Measurements from ENCODE around the gene MEAK7. TPM values are rescaled to one million over a fixed set of nuclear protein-coding genes. Genes with fewer than 3 reads are reported as not detected.

Gene MEAK7
- total RNA-seq, 3 donors from 2014 or later: 18.4 to 23.9 (median 22.2) TPM

DNA sequence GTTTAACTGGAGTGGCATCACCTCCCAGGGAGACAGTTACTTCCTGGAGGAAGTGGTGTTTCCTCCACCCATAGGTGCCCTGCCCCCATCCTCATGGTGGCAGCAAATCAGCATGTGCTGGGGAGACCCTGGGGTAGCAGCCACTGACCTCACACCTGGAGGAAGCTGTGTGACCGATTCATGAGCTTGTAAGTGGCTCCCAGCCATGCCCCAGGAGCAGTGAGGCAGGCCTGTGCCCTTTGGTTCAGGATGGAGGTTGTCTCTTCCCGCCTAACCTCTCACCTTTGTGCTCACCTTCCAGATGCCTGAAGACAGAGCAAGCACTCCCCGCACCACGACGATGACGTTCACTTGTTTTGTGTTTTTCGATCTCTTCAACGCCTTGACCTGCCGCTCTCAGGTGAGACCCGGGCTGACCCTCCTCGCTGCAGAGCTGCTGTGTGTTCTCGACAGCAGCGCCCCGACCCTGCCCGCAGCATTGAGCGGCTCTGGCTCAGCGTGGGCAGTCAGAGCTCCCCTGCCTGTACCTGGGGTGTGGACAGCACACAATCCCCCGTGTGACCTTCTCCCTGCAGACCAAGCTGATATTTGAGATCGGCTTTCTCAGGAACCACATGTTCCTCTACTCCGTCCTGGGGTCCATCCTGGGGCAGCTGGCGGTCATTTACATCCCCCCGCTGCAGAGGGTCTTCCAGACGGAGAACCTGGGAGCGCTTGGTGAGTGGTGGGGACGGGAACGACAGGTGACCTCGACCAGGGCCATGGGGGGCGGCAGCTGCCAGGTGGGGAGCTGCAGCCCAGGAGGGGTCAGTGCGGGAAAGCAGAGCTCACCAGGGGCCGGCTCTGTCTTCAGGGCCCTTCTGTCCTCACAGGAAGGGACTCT is 42.8 kb downstream of the MEAK7 start:
- H3K4me1 ChIP-seq (ENCODE audit: low read depth): no peaks in the 10 kb centered on the region
- peak; percentile 44 for ATAC-seq
- H3K9me3 ChIP-seq: peaks cover 2% of the 10 kb centered on the region
- no peak for TF ChIP-seq CTCF (IDR thresholded peaks at IDR 0.05)
- no peaks in the 10 kb centered on the region for H3K36me3 ChIP-seq (ENCODE audit: low read depth)
- H3K4me3 ChIP-seq: no peak overlapping the region
- intact Hi-C loops (cut with DNase I, micrococcal nuclease): no loop called here
- DNase-seq: peak in 2 of 3 donors; percentile 20 to 28

DNA sequence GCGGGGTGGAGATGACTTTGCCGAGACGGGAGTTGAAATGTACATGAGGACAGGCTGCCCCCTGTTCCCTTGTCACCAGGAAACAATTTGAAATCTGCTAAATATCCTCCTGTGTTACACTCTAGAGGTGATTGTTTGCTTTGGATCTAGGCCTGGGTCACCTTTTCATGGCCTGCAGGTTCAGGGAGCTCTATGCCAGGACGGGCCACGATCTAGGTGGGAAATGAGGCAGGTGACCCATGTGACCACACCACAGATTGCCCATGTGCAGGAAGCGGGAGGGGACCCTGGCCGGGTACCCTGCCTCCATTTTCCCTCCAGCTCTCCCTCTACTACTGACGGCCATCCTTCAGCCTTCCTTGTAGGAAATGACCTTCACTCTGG is 43.4 kb downstream of the MEAK7 start:
- Histone ChIP-seq H3K36me3 (ENCODE audit: low read depth) (no peaks in the 10 kb centered on the region), H3K9me3 (no peaks in the 10 kb centered on the region), H3K4me1 (ENCODE audit: low read depth) (no peaks in the 10 kb centered on the region), H3K4me3 (no peak overlapping the region)
- no peak for TF ChIP-seq CTCF (IDR thresholded peaks at IDR 0.05)
- DNase-seq (peak in 1 of 3 donors; percentile 14), ATAC-seq (no peak)
- intact Hi-C loops (cut with DNase I, micrococcal nuclease): no loop called here

DNA sequence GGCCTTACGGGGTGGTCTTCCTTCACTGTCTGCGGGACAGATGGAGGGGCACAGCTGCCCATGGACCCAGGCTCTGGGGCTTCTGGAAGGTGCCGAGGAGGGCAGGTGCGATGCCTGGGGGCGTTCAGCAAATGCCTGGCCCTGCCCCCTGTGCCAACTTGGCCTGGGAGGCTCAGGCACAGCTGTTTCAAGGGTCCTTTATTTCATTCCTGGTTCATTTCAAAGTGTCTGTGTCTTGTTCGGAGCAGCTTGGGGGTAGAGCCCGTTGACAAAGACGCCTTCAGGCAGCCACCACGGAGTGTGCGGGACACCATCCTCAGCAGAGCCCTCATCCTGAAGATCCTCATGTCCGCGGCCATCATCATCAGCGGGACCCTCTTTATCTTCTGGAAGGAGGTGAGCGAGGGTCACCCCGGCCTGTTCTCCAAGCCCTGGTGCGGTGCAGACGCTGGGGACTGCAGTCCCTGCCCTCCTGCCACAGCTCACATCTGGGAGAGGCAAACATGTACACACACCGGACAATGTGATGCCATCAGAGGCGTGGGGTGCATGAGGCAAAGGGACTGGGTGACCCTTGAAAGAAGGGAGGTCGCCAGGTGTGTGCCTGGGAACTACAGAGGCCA is 43.9 kb downstream of the MEAK7 start:
- intact Hi-C loops (cut with DNase I, micrococcal nuclease): no loop called here
- Histone ChIP-seq H3K9me3 (no peaks in the 10 kb centered on the region), H3K4me3 (no peak overlapping the region), H3K4me1 (ENCODE audit: low read depth) (no peaks in the 10 kb centered on the region), H3K36me3 (ENCODE audit: low read depth) (no peaks in the 10 kb centered on the region)
- no peak for ATAC-seq
- TF ChIP-seq CTCF (IDR thresholded peaks at IDR 0.05): no peak
- DNase-seq: peak in 2 of 3 donors; percentile 12 to 40

GRCh38 chr16:84459941-84460405 is 44.5 kb downstream of the MEAK7 start:
- Histone ChIP-seq H3K9me3 (no peaks in the 10 kb centered on the region), H3K36me3 (ENCODE audit: low read depth) (no peaks in the 10 kb centered on the region), H3K4me1 (ENCODE audit: low read depth) (no peaks in the 10 kb centered on the region), H3K4me3 (no peak overlapping the region)
- intact Hi-C loops (cut with DNase I, micrococcal nuclease): no loop called here
- no peak for TF ChIP-seq CTCF (IDR thresholded peaks at IDR 0.05)
- DNase-seq (peak in 2 of 3 donors; percentile 35 to 51), ATAC-seq (peak; percentile 44)

GRCh38 chr16:84459533-84459894 is 44.9 kb downstream of the MEAK7 start:
- no peak for TF ChIP-seq CTCF (IDR thresholded peaks at IDR 0.05)
- no peaks in the 10 kb centered on the region for H3K4me1 ChIP-seq (ENCODE audit: low read depth)
- intact Hi-C loops (cut with DNase I, micrococcal nuclease): no loop called here
- DNase-seq (no peak), ATAC-seq (no peak)
- no peak overlapping the region for H3K4me3 ChIP-seq
- no peaks in the 10 kb centered on the region for H3K9me3 ChIP-seq
- H3K36me3 ChIP-seq (ENCODE audit: low read depth): no peaks in the 10 kb centered on the region

Data from mucosa of descending colon (tissue), 3 donors.